Suprapubic skin (tissue), 4 donors: ENCODE data around the gene ASTN2. TPM values are rescaled to one million over a fixed set of nuclear protein-coding genes. Genes with fewer than 3 reads are reported as not detected.

Experiments
- DNase-seq, 2 donors: peaks; one replicate each; pipeline ENCODE4 v3.0.0-alpha.2; 2019; ENCODE audit warnings: low spot score in 2 of 2
- H3K27ac ChIP-seq: fragments of 200-600 bp; sonication (generic); one replicate; pipeline ENCODE4 v1.5.1; 2019
- H3K27me3 ChIP-seq: fragments of 200-600 bp; sonication (generic); one replicate; pipeline ENCODE4 v1.5.1; 2019
- H3K36me3 ChIP-seq: fragments of 200-600 bp; sonication (generic); one replicate; pipeline ENCODE4 v1.5.1; 2019
- H3K4me1 ChIP-seq: fragments of 200-600 bp; sonication (generic); one replicate; pipeline ENCODE4 v1.5.1; 2019
- H3K4me3 ChIP-seq: fragments of 200-600 bp; sonication (generic); one replicate; pipeline ENCODE4 v1.5.1; 2019; ENCODE audit warnings: mild to moderate bottlenecking
- H3K9me3 ChIP-seq: fragments of 200-600 bp; sonication (generic); one replicate; pipeline ENCODE4 v1.5.1; 2019
- EP300 ChIP-seq: sonication (generic); formaldehyde crosslinking; IDR thresholded peaks from one replicate; pipeline ENCODE4 v1.6.1; 2017; ENCODE audit warnings: antibody characterized with exemption
- POLR2A ChIP-seq, 2 donors: fragments of 450-650 bp; IDR thresholded peaks; one replicate each; pipeline ENCODE4 v1.6.1; 2017; ENCODE audit warnings: antibody characterized with exemption in 2 of 2, mild to moderate bottlenecking in 2 of 2, moderate library complexity in 2 of 2
- POLR2AphosphoS5 ChIP-seq, 3 donors: sonication (generic); formaldehyde crosslinking; IDR thresholded peaks; one replicate each; pipeline ENCODE4 v1.6.1; 2017; ENCODE audit warnings: antibody characterized with exemption in 3 of 3
- WGBS: methylation state at CpG from one replicate; pipeline ENCODE4 v1.1.5; 2018; 5-methylcytosine and 5-hydroxymethylcytosine counted together
- total RNA-seq, 4 donors: library from RNA; depleted of rRNA; stranded (reverse); fragments of >200 nt; gene quantifications; one replicate each; pipeline ENCODE4 v1.1.0, GENCODE V29; 2016
- TF ChIP-seq, protein P1 (sequence below), 2 donors: fragments of 200-600 bp in 1 of 2; fragments of 450-650 bp in 1 of 2; sonication (generic) in 1 of 2; IDR thresholded peaks; one replicate each; pipeline ENCODE4 v1.5.1; 2016 to 2019; ENCODE audit warnings: antibody characterized with exemption in 2 of 2, mild to moderate bottlenecking in 1 of 2, moderate library complexity in 1 of 2

ASTN2 gene
- total RNA-seq, 4 donors from 2014 or later = 2.0 to 6.9 (median 3.8) TPM

DNA sequence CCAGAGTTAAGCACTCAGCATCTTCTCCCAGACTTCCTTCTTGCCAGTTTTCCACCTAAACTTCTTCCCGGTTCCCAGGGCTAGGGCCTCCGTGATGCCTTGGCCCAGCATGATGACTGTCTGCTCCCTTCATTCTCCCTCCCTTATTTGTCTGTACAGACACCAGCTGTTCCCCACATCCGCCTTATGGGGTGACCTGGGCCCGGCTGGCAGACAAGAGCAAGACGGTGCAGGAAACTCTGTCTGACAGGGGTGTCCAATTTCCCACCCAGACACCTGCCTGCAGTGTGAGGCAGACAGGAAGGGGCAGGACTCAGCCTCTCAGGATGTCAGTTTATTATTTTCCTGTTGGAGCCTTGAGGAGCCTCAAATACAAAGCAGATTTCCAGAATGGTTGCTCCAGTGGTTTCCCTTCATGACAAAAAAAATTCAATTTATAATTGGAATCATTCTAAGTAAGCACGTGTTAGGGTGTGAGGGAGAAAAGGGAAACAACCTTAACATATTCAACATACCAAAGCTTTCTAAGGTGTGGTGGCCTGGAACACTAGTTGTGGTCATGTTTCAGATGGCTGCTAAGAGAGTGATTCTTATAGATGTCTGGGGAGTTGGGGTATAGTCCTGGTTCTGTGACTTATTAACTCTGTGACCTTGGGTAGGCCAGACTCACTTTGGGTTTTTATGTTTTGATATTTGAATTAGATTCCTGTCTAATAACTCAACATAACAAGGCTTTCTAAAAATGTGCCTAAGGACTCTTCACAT lies 1026.7 kb downstream of the ASTN2 start:
- Histone ChIP-seq H3K27ac (no peak overlapping the region), H3K4me3 (no peak overlapping the region), H3K36me3 (no peaks in the 10 kb centered on the region), H3K27me3 (no peaks in the 10 kb centered on the region), H3K4me1 (no peaks in the 10 kb centered on the region), H3K9me3 (no peaks in the 10 kb centered on the region)
- no peak for DNase-seq
- 74% methylated on average over 6 of the region's 6 CpGs for WGBS
- TF ChIP-seq POLR2AphosphoS5 (IDR thresholded peaks at IDR 0.05) = no peak
- TF ChIP-seq, protein P1, sequence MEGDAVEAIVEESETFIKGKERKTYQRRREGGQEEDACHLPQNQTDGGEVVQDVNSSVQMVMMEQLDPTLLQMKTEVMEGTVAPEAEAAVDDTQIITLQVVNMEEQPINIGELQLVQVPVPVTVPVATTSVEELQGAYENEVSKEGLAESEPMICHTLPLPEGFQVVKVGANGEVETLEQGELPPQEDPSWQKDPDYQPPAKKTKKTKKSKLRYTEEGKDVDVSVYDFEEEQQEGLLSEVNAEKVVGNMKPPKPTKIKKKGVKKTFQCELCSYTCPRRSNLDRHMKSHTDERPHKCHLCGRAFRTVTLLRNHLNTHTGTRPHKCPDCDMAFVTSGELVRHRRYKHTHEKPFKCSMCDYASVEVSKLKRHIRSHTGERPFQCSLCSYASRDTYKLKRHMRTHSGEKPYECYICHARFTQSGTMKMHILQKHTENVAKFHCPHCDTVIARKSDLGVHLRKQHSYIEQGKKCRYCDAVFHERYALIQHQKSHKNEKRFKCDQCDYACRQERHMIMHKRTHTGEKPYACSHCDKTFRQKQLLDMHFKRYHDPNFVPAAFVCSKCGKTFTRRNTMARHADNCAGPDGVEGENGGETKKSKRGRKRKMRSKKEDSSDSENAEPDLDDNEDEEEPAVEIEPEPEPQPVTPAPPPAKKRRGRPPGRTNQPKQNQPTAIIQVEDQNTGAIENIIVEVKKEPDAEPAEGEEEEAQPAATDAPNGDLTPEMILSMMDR (IDR thresholded peaks at IDR 0.05) = no peak
- TF ChIP-seq EP300 = no peak
- TF ChIP-seq POLR2A (IDR thresholded peaks at IDR 0.05) = no peak

DNA sequence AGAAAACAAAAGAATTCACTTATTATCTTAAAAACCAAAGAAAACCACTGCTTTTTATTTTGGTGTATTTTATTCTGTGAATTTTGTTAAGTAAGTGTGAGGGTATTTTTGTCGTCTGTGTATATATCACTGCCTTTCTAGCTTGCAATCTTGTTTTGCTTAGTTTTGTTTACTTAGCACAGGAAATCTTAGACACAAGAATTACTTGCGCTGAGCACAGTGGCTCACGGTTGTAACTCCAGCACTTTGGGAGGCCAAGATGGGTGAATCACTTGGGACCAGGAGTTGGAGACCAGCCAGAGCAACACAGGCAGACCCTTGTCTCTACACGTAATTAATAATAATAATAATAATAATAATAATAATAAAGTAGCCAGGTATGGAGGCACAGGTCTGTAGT lies 1030.9 kb downstream of the ASTN2 start:
- H3K27ac ChIP-seq = no peak overlapping the region
- DNase-seq = no peak
- H3K9me3 ChIP-seq = no peaks in the 10 kb centered on the region

DNA sequence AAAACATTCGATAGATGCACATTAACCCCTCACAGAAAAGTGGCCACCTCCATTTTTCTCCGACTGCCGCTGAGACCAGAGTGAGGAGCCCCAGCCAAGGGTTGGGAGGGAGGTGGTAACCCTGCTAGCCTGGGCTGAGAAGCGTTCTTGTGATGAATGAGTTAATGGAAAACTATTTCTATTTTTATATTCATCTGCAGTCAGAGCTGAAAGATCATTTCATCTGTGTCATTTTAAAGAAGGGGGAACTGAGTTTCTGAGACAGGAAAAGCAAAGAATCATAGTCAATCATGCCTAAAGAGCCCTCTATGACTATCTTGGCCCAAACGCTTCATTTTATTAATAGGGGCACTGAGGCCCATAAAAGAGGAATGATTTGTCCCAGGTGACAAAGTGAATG lies 1031.7 kb downstream of the ASTN2 start:
- Histone ChIP-seq H3K4me3 (no peak overlapping the region), H3K4me1 (no peaks in the 10 kb centered on the region), H3K36me3 (no peaks in the 10 kb centered on the region), H3K9me3 (no peaks in the 10 kb centered on the region), H3K27me3 (no peaks in the 10 kb centered on the region), H3K27ac (no peak overlapping the region)
- WGBS = 84% methylated on average over 5 of the region's 5 CpGs
- TF ChIP-seq POLR2A (IDR thresholded peaks at IDR 0.05) (no peak), EP300 (no peak), POLR2AphosphoS5 (IDR thresholded peaks at IDR 0.05) (no peak)
- TF ChIP-seq, protein P1 (IDR thresholded peaks at IDR 0.05) = no peak
- no peak for DNase-seq

More for the DNA sequence above, 1030.9 kb downstream of the ASTN2 start:
- WGBS = 80% methylated on average over 4 of the region's 4 CpGs
- no peaks in the 10 kb centered on the region for H3K27me3 ChIP-seq
- H3K36me3 ChIP-seq = no peaks in the 10 kb centered on the region
- H3K4me1 ChIP-seq = no peaks in the 10 kb centered on the region
- TF ChIP-seq POLR2AphosphoS5 (IDR thresholded peaks at IDR 0.05) = no peak
- TF ChIP-seq POLR2A (IDR thresholded peaks at IDR 0.05) = no peak
- TF ChIP-seq, protein P1 (IDR thresholded peaks at IDR 0.05) = no peak
- TF ChIP-seq EP300 = no peak
- H3K4me3 ChIP-seq = no peak overlapping the region

DNA sequence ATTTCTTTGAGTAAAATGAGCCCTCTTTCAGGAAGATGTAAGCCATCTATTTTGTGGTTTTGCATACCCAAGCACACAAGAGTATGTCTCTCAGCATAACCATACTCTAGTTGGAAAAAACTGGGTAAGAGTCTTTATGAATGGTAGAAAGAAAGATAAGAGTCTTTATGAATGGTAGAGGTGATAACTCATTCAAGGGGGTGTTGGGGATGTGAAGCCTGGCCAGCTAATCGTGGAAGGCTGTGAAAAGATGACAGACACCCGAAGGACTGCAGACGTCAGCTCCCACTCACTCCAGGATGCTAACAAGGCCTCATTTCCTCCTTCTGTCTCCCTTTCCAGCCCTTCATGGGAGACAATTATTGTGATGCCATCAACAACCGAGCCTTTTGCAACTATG lies 1032.8 kb downstream of the ASTN2 start:
- no peak for TF ChIP-seq POLR2AphosphoS5 (IDR thresholded peaks at IDR 0.05)
- TF ChIP-seq EP300 = no peak
- no peak for TF ChIP-seq POLR2A (IDR thresholded peaks at IDR 0.05)
- TF ChIP-seq, protein P1 (IDR thresholded peaks at IDR 0.05) = no peak
- 79% methylated on average over 4 of the region's 4 CpGs for WGBS
- H3K4me3 ChIP-seq = no peak overlapping the region
- no peak overlapping the region for H3K27ac ChIP-seq
- no peak for DNase-seq
- no peaks in the 10 kb centered on the region for H3K9me3 ChIP-seq
- no peaks in the 10 kb centered on the region for H3K4me1 ChIP-seq
- H3K36me3 ChIP-seq = no peaks in the 10 kb centered on the region
- H3K27me3 ChIP-seq = no peaks in the 10 kb centered on the region

DNA sequence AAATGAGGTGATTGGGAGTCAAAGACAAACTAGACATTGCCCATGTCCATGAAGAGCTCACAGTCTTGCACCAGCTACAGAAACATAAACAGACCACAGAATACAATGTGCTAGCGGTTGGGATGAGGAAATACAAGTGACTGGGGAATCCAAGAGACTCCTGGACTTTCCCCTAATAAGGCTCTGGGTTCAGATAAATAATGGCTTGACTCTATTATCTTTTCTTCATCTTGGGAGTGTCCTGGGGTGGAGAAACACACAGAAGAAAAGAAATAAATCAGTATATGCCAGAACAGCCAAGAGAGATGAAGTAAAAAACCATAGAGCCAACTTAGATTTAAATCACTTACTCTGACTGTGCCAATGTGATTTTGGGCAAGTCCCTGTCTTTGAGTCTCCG lies 1033.5 kb downstream of the ASTN2 start:
- H3K27ac ChIP-seq = no peak overlapping the region
- no peaks in the 10 kb centered on the region for H3K4me1 ChIP-seq
- DNase-seq = no peak
- TF ChIP-seq POLR2A (IDR thresholded peaks at IDR 0.05) (no peak), EP300 (no peak), POLR2AphosphoS5 (IDR thresholded peaks at IDR 0.05) (no peak)
- TF ChIP-seq, protein P1 (IDR thresholded peaks at IDR 0.05) = no peak
- H3K9me3 ChIP-seq = no peaks in the 10 kb centered on the region
- H3K27me3 ChIP-seq = no peaks in the 10 kb centered on the region
- H3K36me3 ChIP-seq = no peaks in the 10 kb centered on the region
- WGBS = 66% methylated on average over 2 of the region's 2 CpGs
- H3K4me3 ChIP-seq = no peak overlapping the region
